ENCODE measurements around the gene SEMA6A. TPM values are rescaled to one million over a fixed set of nuclear protein-coding genes. Genes with fewer than 3 reads are reported as not detected.

SEMA6A gene
- total RNA-seq, 2 experiments from 2014 or later, result not detected

GRCh38 chr5:116514421-116514970 is 60.1 kb downstream of the SEMA6A start:
- Mint-ChIP-seq H3K27ac (no peak overlapping the region), H3K4me1 (no peaks in the 10 kb centered on the region), H3K36me3 (ENCODE audit: low read depth) (no peaks in the 10 kb centered on the region), H3K9me3 (ENCODE audit: low read depth) (no peaks in the 10 kb centered on the region), H3K4me3 (no peak overlapping the region), H3K27me3 (no peaks in the 10 kb centered on the region)
- no peak for ATAC-seq
- DNase-seq, result no peak
- intact Hi-C loops (cut with DNase I, micrococcal nuclease), result no loop called here
- ChIA-PET POLR2A (no interaction called here), CTCF (interaction anchor here (1.1 kb wide), 1 partner anchor 10 kb away, joined by 3 read pairs; no protein-coding TSS in a partner anchor)

- POLR2A ChIA-PET, result no interaction called here
- H3K9me3 Mint-ChIP-seq (ENCODE audit: low read depth), result no peaks in the 10 kb centered on the region
- H3K27ac Mint-ChIP-seq, result no peak overlapping the region
- no peaks in the 10 kb centered on the region for H3K4me1 Mint-ChIP-seq
- DNase-seq, result no peak
- CTCF ChIA-PET, result no interaction called here
- no peaks in the 10 kb centered on the region for H3K36me3 Mint-ChIP-seq (ENCODE audit: low read depth)
- H3K4me3 Mint-ChIP-seq, result no peak overlapping the region
- no peak for ATAC-seq
- intact Hi-C loops (cut with DNase I, micrococcal nuclease), result no loop called here
- no peaks in the 10 kb centered on the region for H3K27me3 Mint-ChIP-seq
Observed at GRCh38 chr5:116510517-116510916, 64.1 kb downstream of the SEMA6A start.

GRCh38 chr5:116509483-116510244 is 65.0 kb downstream of the SEMA6A start:
- no peaks in the 10 kb centered on the region for H3K4me1 Mint-ChIP-seq
- POLR2A ChIA-PET, result no interaction called here
- DNase-seq, result no peak
- no peaks in the 10 kb centered on the region for H3K36me3 Mint-ChIP-seq (ENCODE audit: low read depth)
- H3K4me3 Mint-ChIP-seq, result no peak overlapping the region
- intact Hi-C loops (cut with DNase I, micrococcal nuclease), result no loop called here
- CTCF ChIA-PET, result no interaction called here
- H3K9me3 Mint-ChIP-seq (ENCODE audit: low read depth), result no peaks in the 10 kb centered on the region
- no peak for ATAC-seq
- H3K27ac Mint-ChIP-seq, result no peak overlapping the region
- H3K27me3 Mint-ChIP-seq, result no peaks in the 10 kb centered on the region

GRCh38 chr5:116508835-116509234 is 65.8 kb downstream of the SEMA6A start:
- no peaks in the 10 kb centered on the region for H3K36me3 Mint-ChIP-seq (ENCODE audit: low read depth)
- no peak overlapping the region for H3K27ac Mint-ChIP-seq
- no peak for DNase-seq
- no peaks in the 10 kb centered on the region for H3K27me3 Mint-ChIP-seq
- H3K4me1 Mint-ChIP-seq, result no peaks in the 10 kb centered on the region
- ChIA-PET POLR2A (no interaction called here), CTCF (no interaction called here)
- ATAC-seq, result no peak
- H3K4me3 Mint-ChIP-seq, result no peak overlapping the region
- no peaks in the 10 kb centered on the region for H3K9me3 Mint-ChIP-seq (ENCODE audit: low read depth)
- intact Hi-C loops (cut with DNase I, micrococcal nuclease), result no loop called here

GRCh38 chr5:116507941-116508655 is 66.5 kb downstream of the SEMA6A start:
- Mint-ChIP-seq H3K9me3 (ENCODE audit: low read depth) (no peaks in the 10 kb centered on the region), H3K27me3 (no peaks in the 10 kb centered on the region), H3K4me1 (no peaks in the 10 kb centered on the region), H3K4me3 (no peak overlapping the region), H3K36me3 (ENCODE audit: low read depth) (no peaks in the 10 kb centered on the region), H3K27ac (no peak overlapping the region)
- ChIA-PET CTCF (no interaction called here), POLR2A (no interaction called here)
- ATAC-seq, result no peak
- DNase-seq, result no peak
- intact Hi-C loops (cut with DNase I, micrococcal nuclease), result no loop called here

GRCh38 chr5:116507051-116507537 is 67.5 kb downstream of the SEMA6A start:
- Mint-ChIP-seq H3K27ac (no peak overlapping the region), H3K4me3 (no peak overlapping the region), H3K27me3 (no peaks in the 10 kb centered on the region), H3K9me3 (ENCODE audit: low read depth) (no peaks in the 10 kb centered on the region), H3K4me1 (no peaks in the 10 kb centered on the region), H3K36me3 (ENCODE audit: low read depth) (no peaks in the 10 kb centered on the region)
- ATAC-seq (no peak), DNase-seq (no peak)
- ChIA-PET CTCF (no interaction called here), POLR2A (no interaction called here)
- intact Hi-C loops (cut with DNase I, micrococcal nuclease), result no loop called here

GRCh38 chr5:116506488-116506887 is 68.1 kb downstream of the SEMA6A start:
- Mint-ChIP-seq H3K4me1 (no peaks in the 10 kb centered on the region), H3K9me3 (ENCODE audit: low read depth) (no peaks in the 10 kb centered on the region), H3K27ac (no peak overlapping the region), H3K36me3 (ENCODE audit: low read depth) (no peaks in the 10 kb centered on the region), H3K27me3 (no peaks in the 10 kb centered on the region), H3K4me3 (no peak overlapping the region)
- DNase-seq, result no peak
- ATAC-seq, result no peak
- intact Hi-C loops (cut with DNase I, micrococcal nuclease), result no loop called here
- POLR2A ChIA-PET, result no interaction called here
- CTCF ChIA-PET, result no interaction called here

GRCh38 chr5:116504593-116505166 is 69.9 kb downstream of the SEMA6A start:
- ATAC-seq (no peak), DNase-seq (no peak)
- CTCF ChIA-PET, result interaction anchor here (0.7 kb wide), 1 partner anchor 445 kb away, joined by 3 read pairs; no protein-coding TSS in a partner anchor
- Mint-ChIP-seq H3K36me3 (ENCODE audit: low read depth) (no peaks in the 10 kb centered on the region), H3K27me3 (no peaks in the 10 kb centered on the region), H3K4me1 (no peaks in the 10 kb centered on the region), H3K9me3 (ENCODE audit: low read depth) (no peaks in the 10 kb centered on the region), H3K4me3 (no peak overlapping the region), H3K27ac (no peak overlapping the region)
- intact Hi-C loops (cut with DNase I, micrococcal nuclease), result no loop called here
- POLR2A ChIA-PET, result no interaction called here

GRCh38 chr5:116502616-116503015 is 72.0 kb downstream of the SEMA6A start:
- intact Hi-C loops (cut with DNase I, micrococcal nuclease), result no loop called here
- ChIA-PET POLR2A (no interaction called here), CTCF (no interaction called here)
- H3K4me1 Mint-ChIP-seq, result no peaks in the 10 kb centered on the region
- no peaks in the 10 kb centered on the region for H3K36me3 Mint-ChIP-seq (ENCODE audit: low read depth)
- no peak overlapping the region for H3K4me3 Mint-ChIP-seq
- H3K27me3 Mint-ChIP-seq, result no peaks in the 10 kb centered on the region
- no peak overlapping the region for H3K27ac Mint-ChIP-seq
- no peaks in the 10 kb centered on the region for H3K9me3 Mint-ChIP-seq (ENCODE audit: low read depth)
- ATAC-seq (no peak), DNase-seq (no peak)

- CTCF ChIA-PET, result no interaction called here
- DNase-seq, result no peak
- H3K27ac Mint-ChIP-seq, result no peak overlapping the region
- no peaks in the 10 kb centered on the region for H3K9me3 Mint-ChIP-seq (ENCODE audit: low read depth)
- no peak for ATAC-seq
- intact Hi-C loops (cut with DNase I, micrococcal nuclease), result no loop called here
- H3K4me1 Mint-ChIP-seq, result no peaks in the 10 kb centered on the region
- no peaks in the 10 kb centered on the region for H3K36me3 Mint-ChIP-seq (ENCODE audit: low read depth)
- POLR2A ChIA-PET, result no interaction called here
- H3K4me3 Mint-ChIP-seq, result no peak overlapping the region
- H3K27me3 Mint-ChIP-seq, result no peaks in the 10 kb centered on the region
Observed at GRCh38 chr5:116502138-116502537, 72.5 kb downstream of the SEMA6A start.

- H3K27me3 Mint-ChIP-seq, result no peaks in the 10 kb centered on the region
- no peak for ATAC-seq
- no peaks in the 10 kb centered on the region for H3K9me3 Mint-ChIP-seq (ENCODE audit: low read depth)
- no peaks in the 10 kb centered on the region for H3K4me1 Mint-ChIP-seq
- H3K27ac Mint-ChIP-seq, result no peak overlapping the region
- ChIA-PET CTCF (no interaction called here), POLR2A (no interaction called here)
- no peak for DNase-seq
- no peak overlapping the region for H3K4me3 Mint-ChIP-seq
- no peaks in the 10 kb centered on the region for H3K36me3 Mint-ChIP-seq (ENCODE audit: low read depth)
- intact Hi-C loops (cut with DNase I, micrococcal nuclease), result no loop called here
Observed at GRCh38 chr5:116498503-116499048, 76.0 kb downstream of the SEMA6A start.

Data from activated CD4-positive, alpha-beta T cell treated with anti-CD3 and anti-CD28 coated beads for 36 hours (primary cell).